ENCODE results near the gene GINS2. TPM values are rescaled to one million over a fixed set of nuclear protein-coding genes. Genes with fewer than 3 reads are reported as not detected.

GINS2 gene
- total RNA-seq, 1 donor from 2014 or later = 0.25 TPM

DNA sequence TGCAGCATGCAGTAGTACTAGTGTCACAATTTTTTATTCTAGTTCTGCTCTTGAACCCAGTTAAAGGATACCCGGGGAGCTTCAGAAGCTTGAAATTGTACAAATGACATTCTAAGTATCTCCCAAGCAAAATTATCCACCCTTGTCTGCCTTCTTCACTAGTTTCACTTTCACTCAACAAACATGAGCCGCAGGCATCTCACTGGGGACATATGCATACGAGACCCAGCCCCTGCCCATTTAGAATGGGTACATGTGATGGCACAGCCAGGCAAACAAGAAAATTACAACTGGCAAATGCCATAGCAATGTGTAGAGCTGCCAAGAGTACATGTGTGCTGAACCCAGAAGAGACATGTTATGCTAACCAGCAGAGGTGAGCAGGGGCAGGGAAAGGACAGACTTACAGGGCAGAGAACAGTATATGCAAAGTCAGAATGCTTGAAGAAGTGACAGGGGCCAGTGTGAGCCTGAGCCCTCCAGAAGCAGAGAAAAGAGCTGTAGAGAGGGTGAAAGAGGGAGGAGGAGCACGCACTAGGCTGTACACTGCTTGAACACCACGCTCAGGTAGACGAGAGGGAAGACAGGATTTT, 8.3 kb downstream of the GINS2 start:
- H3K9me3 ChIP-seq = no peaks in the 10 kb centered on the region
- intact Hi-C loops (cut with DNase I) = no loop called here
- no peaks in the 10 kb centered on the region for H3K27me3 ChIP-seq
- peaks cover 0 to 2% of the 10 kb centered on the region in 2 donors for H3K36me3 ChIP-seq
- H3K4me3 ChIP-seq = no peak overlapping the region
- TF ChIP-seq, protein P1, sequence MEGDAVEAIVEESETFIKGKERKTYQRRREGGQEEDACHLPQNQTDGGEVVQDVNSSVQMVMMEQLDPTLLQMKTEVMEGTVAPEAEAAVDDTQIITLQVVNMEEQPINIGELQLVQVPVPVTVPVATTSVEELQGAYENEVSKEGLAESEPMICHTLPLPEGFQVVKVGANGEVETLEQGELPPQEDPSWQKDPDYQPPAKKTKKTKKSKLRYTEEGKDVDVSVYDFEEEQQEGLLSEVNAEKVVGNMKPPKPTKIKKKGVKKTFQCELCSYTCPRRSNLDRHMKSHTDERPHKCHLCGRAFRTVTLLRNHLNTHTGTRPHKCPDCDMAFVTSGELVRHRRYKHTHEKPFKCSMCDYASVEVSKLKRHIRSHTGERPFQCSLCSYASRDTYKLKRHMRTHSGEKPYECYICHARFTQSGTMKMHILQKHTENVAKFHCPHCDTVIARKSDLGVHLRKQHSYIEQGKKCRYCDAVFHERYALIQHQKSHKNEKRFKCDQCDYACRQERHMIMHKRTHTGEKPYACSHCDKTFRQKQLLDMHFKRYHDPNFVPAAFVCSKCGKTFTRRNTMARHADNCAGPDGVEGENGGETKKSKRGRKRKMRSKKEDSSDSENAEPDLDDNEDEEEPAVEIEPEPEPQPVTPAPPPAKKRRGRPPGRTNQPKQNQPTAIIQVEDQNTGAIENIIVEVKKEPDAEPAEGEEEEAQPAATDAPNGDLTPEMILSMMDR (IDR thresholded peaks at IDR 0.05) = no peak
- TF ChIP-seq POLR2A (IDR thresholded peaks at IDR 0.05) = no peak
- no peak for TF ChIP-seq POLR2AphosphoS5 (IDR thresholded peaks at IDR 0.05; ENCODE audit: insufficient read depth in 1 of 2, low read depth in 1 of 2)
- no peak for DNase-seq (ENCODE audit: extremely low spot score in 2 of 2)
- no peaks in the 10 kb centered on the region for H3K4me1 ChIP-seq
- H3K27ac ChIP-seq = no peak overlapping the region

DNA sequence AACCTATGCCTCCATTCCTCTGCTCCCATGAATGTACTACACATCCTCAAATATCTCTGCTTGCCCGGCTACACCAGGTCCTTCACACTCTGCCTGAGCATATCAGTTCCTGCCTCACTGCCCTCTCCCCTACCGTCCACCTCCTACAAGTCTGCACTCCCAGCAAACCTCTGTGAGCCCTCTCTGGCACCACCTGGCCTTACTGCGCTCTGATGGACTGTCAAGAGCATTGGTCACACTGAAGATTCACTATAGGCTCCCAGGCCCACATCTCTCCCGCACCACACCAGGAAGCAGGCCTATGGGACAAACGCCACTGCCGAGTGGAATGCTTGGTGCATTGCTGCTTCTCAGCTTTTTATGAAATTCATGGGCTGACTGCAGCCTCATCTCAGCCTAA, 8.9 kb downstream of the GINS2 start:
- no peak overlapping the region for H3K27ac ChIP-seq
- no peaks in the 10 kb centered on the region for H3K9me3 ChIP-seq
- H3K4me1 ChIP-seq = no peaks in the 10 kb centered on the region
- no peak for TF ChIP-seq POLR2AphosphoS5 (IDR thresholded peaks at IDR 0.05; ENCODE audit: insufficient read depth in 1 of 2, low read depth in 1 of 2)
- TF ChIP-seq, protein P1 (IDR thresholded peaks at IDR 0.05) = no peak
- no peak for TF ChIP-seq POLR2A (IDR thresholded peaks at IDR 0.05)
- H3K4me3 ChIP-seq = no peak overlapping the region
- peaks cover 0 to 5% of the 10 kb centered on the region in 2 donors for H3K36me3 ChIP-seq
- no peaks in the 10 kb centered on the region for H3K27me3 ChIP-seq
- intact Hi-C loops (cut with DNase I) = no loop called here
- no peak for DNase-seq (ENCODE audit: extremely low spot score in 2 of 2)

DNA sequence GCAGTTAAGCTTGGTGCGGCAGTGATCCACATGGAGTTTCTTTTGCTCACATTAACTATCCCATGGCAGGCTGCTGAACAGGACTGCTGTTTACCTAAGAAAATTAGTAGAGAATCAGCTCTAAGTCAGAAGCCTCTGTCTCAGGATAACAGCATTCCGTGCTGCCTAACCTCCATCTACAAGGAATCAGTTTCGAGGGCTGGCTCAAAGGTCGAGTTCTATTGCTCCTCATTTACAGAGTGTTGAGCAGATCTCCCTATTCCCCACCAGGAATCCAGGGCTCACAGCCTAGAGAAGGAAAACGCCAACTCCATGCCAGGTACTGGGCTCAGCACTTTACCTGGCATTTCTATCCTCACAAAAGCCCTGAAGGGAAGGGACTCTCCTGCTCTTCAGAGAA, 9.9 kb downstream of the GINS2 start:
- DNase-seq (ENCODE audit: extremely low spot score in 2 of 2) = no peak
- TF ChIP-seq POLR2A (IDR thresholded peaks at IDR 0.05) (no peak), POLR2AphosphoS5 (IDR thresholded peaks at IDR 0.05; ENCODE audit: insufficient read depth in 1 of 2, low read depth in 1 of 2) (no peak)
- TF ChIP-seq, protein P1 (IDR thresholded peaks at IDR 0.05) = no peak

DNA sequence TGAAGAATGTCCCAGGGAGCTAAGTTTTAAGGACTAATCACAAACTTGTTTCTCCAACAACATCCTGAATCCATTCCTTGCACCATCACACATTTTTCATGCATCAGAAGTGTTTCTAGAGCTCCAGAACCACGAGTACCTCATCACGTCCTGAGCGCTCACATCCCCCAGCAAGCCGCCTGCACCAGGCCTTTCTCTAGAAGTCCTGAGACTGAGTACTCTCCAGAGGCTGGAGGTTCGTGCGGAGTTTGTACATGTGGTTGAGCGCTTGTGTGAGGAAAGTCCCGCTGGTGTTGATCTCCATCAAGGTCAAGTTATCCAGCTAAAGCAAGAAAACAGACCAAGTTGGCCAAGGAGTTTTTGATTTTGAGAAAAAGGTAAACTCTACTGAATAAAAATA, 10.7 kb downstream of the GINS2 start:
- no peaks in the 10 kb centered on the region for H3K27me3 ChIP-seq
- no peak for DNase-seq (ENCODE audit: extremely low spot score in 2 of 2)
- no peaks in the 10 kb centered on the region for H3K9me3 ChIP-seq
- intact Hi-C loops (cut with DNase I) = no loop called here
- H3K36me3 ChIP-seq = peaks cover 0 to 6% of the 10 kb centered on the region in 2 donors
- TF ChIP-seq, protein P1 (IDR thresholded peaks at IDR 0.05) = no peak
- TF ChIP-seq POLR2A (IDR thresholded peaks at IDR 0.05) (no peak), POLR2AphosphoS5 (IDR thresholded peaks at IDR 0.05; ENCODE audit: insufficient read depth in 1 of 2, low read depth in 1 of 2) (no peak)
- H3K27ac ChIP-seq = no peak overlapping the region
- H3K4me1 ChIP-seq = no peaks in the 10 kb centered on the region
- H3K4me3 ChIP-seq = no peak overlapping the region

More for the DNA sequence above, 9.9 kb downstream of the GINS2 start:
- Histone ChIP-seq H3K9me3 (no peaks in the 10 kb centered on the region), H3K27me3 (no peaks in the 10 kb centered on the region), H3K4me3 (no peak overlapping the region), H3K27ac (no peak overlapping the region), H3K36me3 (peaks cover 0 to 5% of the 10 kb centered on the region in 2 donors), H3K4me1 (no peaks in the 10 kb centered on the region)
- intact Hi-C loops (cut with DNase I) = no loop called here

DNA sequence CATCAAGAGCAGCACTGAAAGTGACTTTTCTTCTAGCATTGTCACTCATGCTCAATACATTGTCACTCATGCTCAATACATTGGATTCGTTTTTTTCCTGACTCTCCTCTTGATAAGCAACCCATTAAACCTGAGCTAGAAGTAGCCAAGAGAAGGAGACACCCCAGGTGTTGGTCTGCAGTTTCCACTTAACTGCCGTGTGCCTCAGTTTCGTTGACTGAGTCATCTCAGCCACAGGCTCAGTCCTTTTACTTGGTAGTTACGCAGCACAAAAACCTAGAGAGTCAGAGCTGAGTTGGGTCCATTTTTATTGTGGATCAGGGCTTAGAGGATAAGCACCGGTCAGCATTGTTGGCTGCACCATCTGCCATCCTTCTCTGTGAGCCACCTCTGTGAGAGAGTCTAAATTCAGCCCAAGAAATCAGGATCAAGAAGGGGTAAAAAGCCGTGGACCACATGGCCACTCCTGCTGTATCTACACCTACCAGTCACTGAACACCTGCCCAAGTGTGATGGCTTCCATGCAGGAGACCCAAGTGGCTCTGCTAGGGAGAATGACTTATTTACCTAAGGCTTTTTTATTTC, 11.3 kb downstream of the GINS2 start:
- Histone ChIP-seq H3K4me3 (no peak overlapping the region), H3K9me3 (no peaks in the 10 kb centered on the region), H3K4me1 (no peaks in the 10 kb centered on the region), H3K36me3 (peaks cover 0 to 12% of the 10 kb centered on the region in 2 donors), H3K27ac (no peak overlapping the region), H3K27me3 (no peaks in the 10 kb centered on the region)
- TF ChIP-seq, protein P1 (IDR thresholded peaks at IDR 0.05) = no peak
- no peak for TF ChIP-seq POLR2A (IDR thresholded peaks at IDR 0.05)
- no peak for TF ChIP-seq POLR2AphosphoS5 (IDR thresholded peaks at IDR 0.05; ENCODE audit: insufficient read depth in 1 of 2, low read depth in 1 of 2)
- DNase-seq (ENCODE audit: extremely low spot score in 2 of 2) = no peak
- intact Hi-C loops (cut with DNase I) = no loop called here

All from vagina (tissue), 2 donors.